Left colon (tissue), 2 donors: ENCODE data around the gene CNRIP1. TPM values are rescaled to one million over a fixed set of nuclear protein-coding genes. Genes with fewer than 3 reads are reported as not detected.
"Not testable (repeated sequence)": the region's sequence is repeated elsewhere in the genome, so short reads cannot be mapped to it uniquely, and the experiment has no call there.

Source experiments
- ATAC-seq: fragments of 200-7000 bp; cut with Tn5 transposase; one replicate; pipeline ENCODE4 v1.9.1; 2020; ENCODE audit warnings: mild to moderate bottlenecking, moderate library complexity
- DNase-seq, 2 donors: peaks; one replicate each; pipeline ENCODE4 v3.0.0-alpha.2; 2020
- intact Hi-C, 2 donors: fragments of 100-400 bp; cut with DNase I in 1 of 2; cut with micrococcal nuclease in 1 of 2; formaldehyde crosslinking; loops; one replicate each; pipeline versions ENCODE4 v1.11.2 to v1.14.0; 2022; cut with DNase I, micrococcal nuclease
- total RNA-seq, 2 donors: library from RNA; stranded (reverse); fragmentation: NEBNext Ultra II Directional; extraction: Animal tissue kit (Norgen Biotek cat#: 25700); gene quantifications; one replicate each; pipeline ENCODE4 v1.2.1, GENCODE V29; 2021
- donor health status: DM: no; HTN: no; CAD: no.
- donor health status: DM: yes; HTN: yes; CAD: no.

The CNRIP1 gene
- total RNA-seq, 2 donors from 2014 or later, result 3.1 to 8.0 TPM

DNA sequence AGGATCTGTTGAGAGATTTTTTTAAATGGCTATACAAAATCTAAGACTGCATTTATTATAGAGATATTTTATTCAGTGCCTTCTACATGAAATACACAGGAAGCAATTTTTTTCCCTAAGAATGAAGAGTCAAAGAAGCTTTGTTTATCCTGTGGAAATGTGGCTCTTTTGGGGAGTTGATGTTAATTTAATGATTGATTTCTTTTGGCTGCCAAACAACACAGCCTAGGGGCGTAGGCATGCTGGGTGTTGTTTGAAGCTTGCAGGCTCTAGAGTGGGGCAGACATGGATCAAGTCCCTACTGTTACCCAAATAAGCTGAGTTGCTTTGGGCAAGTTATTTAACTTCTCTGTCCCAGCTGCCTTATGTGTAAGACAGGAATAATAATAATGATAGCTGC is 24.3 kb upstream of the CNRIP1 start:
- intact Hi-C loops, result no loop called here
- ATAC-seq, result no peak
- DNase-seq, result no peak

DNA sequence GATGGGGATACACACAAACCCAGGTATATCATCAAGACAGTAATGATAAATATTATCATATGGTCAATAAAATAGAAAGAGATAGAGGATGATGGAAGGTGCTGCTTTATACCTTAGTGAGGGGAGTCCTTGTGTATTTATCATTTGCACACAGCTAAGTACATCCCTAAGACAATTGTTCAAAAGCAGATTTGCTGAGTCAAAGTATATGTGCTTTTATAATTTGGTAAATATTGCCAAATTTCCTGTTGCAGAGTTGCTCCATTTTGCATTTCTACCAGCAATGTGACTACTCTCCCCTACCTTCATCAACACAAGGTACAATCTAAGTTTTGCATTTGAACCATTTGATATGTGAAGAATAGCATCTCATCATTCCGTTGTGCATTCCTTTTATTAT is 22.7 kb upstream of the CNRIP1 start:
- intact Hi-C loops, result no loop called here
- no peak for ATAC-seq
- DNase-seq, result no peak

DNA sequence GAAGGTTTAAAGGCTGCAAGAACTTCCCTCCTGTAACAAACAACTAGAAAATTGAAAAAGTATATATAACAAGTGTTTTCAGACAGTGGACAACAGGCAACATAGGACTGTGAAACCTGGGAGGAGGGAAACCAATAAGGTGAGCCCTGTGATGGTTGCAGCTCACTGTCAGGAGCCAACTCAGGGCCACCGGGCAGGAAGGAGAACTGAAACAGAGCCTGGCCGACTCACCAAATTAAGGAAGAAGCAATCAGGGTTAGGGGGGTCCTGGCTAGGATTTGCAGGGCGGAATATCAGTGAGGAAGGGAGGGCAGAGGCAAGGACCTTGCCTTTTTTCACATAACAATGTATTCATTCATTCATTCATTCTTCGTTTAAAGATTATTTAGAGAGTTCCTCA is 21.8 kb upstream of the CNRIP1 start:
- intact Hi-C loops, result no loop called here
- no peak for DNase-seq
- no peak for ATAC-seq

DNA sequence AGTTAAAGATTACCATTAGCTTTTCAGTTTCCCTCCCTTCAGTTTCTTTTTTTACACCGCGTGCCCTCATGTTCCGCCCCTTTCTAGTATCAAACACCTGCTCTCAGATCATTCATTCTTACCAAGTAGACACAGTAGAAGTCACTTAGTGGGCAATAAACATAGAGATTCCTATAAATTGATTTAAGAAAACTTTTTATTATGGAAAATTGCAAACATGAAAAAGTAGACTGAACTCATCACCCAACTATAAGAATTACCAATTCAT is 21.2 kb upstream of the CNRIP1 start:
- ATAC-seq (no peak), DNase-seq (no peak)
- intact Hi-C loops, result no loop called here

DNA sequence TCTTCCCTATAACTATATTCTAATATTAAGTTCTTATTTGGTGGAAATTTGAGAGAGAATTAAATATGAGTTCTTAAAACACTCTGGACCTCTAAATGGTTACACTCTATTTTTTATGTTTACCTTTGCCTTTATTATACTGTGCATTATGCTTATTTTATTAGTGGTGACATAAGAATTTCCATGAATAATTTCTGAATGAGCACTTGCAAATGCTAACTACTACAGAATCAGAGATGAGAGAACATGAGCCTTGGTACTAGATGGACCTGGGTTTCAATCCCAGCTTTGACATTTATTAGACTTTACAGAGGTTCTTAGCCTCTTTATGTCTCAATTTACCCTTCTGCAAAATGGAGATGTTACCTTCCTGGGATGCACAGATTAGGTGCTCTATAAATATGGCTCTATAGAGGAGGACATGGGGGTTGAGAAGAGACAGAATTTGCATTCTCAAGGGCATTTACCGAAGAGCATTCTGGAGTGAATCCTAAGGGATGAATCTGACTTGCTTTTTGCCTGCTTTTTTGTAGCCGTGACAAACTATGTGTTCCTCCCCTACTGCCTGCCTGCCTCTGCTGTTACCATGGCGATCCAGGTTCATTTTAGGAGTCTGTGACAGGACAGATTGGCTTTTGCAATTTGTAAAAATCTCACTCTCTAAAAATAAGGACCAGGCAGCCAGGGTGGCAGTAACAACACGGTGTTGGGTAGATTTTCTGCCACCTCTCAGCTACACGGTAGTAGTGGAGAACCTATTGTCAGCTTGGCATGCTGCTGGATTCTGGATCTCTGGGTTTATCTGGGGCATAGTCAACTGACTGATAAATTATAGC is 20.7 kb upstream of the CNRIP1 start:
- intact Hi-C loops, result no loop called here
- ATAC-seq (no peak), DNase-seq (no peak)

GRCh38 chr2:68336192-68336591 is 16.4 kb upstream of the CNRIP1 start:
- DNase-seq (no peak), ATAC-seq (no peak)
- intact Hi-C loops, result no loop called here

DNA sequence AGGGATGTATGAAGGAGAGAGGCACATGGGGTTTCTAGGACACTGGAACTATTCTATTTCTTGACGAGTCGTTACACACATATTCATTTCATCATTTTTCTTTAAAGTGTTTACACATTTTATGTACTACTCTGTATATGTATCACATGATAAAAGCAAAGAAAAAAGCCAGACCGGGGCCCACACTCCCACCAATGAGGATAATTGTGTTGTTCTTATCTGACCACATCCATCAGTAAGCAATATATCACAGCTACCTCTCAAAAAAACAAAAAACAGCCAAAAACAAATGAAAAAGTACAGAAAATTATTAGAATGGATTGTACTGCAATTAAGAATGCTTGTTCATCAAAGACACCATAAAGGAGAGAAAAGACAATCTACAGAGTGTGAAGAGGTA is 14.2 kb upstream of the CNRIP1 start:
- DNase-seq, result no peak
- no peak for ATAC-seq
- intact Hi-C loops, result no loop called here

DNA sequence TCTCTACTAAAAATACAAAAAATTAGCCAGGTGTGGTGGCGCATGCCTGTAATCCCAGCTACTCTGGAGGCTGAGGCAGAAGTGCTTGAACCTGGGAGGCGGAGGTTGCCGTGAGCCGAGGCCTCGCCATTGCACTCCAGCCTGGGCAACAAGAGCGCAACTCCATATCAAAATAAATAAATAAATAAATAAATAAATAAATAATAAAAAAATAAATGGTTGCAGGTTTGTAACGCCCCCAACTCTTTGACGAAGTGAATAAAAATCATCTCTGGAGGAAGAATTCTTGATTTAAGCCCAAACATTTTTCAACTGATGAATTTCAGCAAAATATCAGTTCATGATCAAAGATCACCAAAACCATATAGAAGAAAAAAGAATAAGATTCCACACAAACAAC is 13.3 kb upstream of the CNRIP1 start:
- no peak for ATAC-seq
- no peak for DNase-seq
- intact Hi-C loops, result no loop called here

DNA sequence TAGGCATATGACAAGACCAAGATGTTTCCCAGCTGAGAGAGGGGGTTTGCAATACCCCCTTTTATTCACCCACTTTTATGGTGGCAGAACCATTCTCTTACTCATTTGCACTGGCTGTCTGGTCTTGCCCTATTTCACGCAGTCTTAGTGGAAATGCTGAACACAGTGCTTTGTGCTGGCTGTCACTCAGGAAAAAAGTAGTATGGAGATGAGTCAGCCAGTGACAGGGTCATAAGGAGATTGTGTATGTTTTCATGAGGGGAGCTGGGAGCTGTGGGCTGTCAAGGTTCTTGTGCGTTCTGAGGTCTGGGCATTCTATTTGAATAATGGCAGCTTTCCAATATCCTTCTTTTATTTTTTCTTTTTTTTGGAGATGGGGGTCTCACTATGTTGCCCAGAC is 10.9 kb upstream of the CNRIP1 start:
- no peak for ATAC-seq
- intact Hi-C loops, result no loop called here
- DNase-seq, result no peak

- intact Hi-C loops, result no loop called here
- no peak for ATAC-seq
Measured at GRCh38 chr2:68328901-68329300, 9.2 kb upstream of the CNRIP1 start.

GRCh38 chr2:68325056-68325455 is 5.3 kb upstream of the CNRIP1 start:
- no peak for DNase-seq
- ATAC-seq, result no peak
- intact Hi-C loops, result no loop called here

More at GRCh38 chr2:68328901-68329300, 9.2 kb upstream of the CNRIP1 start:
- DNase-seq, result no peak

- no peak for DNase-seq
- intact Hi-C loops, result no loop called here
- ATAC-seq, result no peak
Measured at GRCh38 chr2:68320118-68320641, 431 bp upstream of the CNRIP1 start.

DNA sequence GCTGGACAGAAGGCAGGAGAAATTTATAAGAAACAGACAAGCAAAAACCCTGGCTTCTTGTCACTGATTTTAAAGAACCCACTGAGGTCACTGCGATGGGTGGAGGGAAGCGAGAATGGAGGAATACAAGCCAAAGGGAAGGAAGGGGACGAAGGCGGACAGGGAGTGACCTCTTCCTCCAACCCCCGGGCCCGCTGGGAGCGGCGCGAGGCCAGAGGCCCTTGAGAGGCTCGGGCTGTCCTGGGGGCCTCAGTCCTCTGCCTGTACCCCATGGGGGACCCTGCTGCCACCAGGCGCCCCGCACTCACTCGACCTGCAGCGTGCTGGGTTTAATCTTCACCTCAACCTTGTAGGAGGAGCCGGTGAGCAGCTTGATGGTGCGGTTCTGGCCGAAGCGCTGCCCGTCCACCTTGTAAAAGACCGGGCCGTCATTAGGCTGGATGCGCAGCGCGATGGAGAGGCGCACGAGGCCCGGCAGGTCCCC is 793 bp downstream of the CNRIP1 start:
- ATAC-seq (no peak), DNase-seq (peak in 1 of 2 donors; percentile 14)
- intact Hi-C loops, result no loop called here

GRCh38 chr2:68317971-68318913 is 1.5 kb downstream of the CNRIP1 start:
- no peak for ATAC-seq
- no peak for DNase-seq
- intact Hi-C loops, result no loop called here

DNA sequence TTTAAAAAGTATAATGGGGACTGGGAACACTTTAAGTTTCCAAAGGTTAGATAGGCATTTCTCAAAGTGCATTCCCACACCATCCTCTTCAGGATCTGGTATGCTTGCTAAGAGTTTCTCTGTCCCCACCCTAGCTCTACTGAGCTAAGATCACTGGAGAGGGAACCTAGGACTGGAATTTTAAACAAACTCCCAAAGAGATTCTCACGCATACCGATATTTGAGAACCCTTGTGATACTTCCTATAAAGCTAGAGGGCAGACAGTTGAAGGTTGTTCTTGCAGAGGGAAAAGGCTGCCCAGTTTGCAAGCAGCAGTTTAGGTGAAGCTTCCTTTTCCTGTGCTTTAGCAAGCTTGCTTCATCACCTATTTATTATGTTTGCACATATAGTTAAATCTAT is 3.6 kb downstream of the CNRIP1 start:
- intact Hi-C loops, result no loop called here
- ATAC-seq (no peak), DNase-seq (no peak)

- intact Hi-C loops, result no loop called here
- no peak for DNase-seq
- ATAC-seq, result no peak
Measured at GRCh38 chr2:68311033-68311432, 8.7 kb downstream of the CNRIP1 start.

- intact Hi-C loops, result no loop called here
- no peak for DNase-seq
- no peak for ATAC-seq
Measured at GRCh38 chr2:68309426-68309825, 10.3 kb downstream of the CNRIP1 start.

DNA sequence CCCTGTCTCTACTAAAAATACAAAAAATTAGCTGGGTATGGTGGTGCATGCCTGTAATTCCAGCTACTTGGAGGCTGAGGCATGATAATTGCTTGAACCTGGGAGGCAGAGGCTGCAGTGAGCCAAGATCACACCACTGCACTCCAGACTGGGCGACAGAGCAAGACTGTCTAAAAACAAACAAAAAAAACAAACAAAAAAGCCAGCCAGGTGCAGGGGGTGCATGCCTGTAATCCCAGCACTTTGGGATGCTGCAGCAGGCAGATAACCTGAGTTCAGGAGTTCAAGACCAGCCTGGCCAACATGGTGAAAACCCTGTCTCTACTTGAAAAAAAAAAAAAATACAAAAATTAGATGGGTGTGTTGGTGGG is 15.9 kb downstream of the CNRIP1 start:
- DNase-seq, ATAC-seq, intact Hi-C loops: not testable (repeated sequence)

DNA sequence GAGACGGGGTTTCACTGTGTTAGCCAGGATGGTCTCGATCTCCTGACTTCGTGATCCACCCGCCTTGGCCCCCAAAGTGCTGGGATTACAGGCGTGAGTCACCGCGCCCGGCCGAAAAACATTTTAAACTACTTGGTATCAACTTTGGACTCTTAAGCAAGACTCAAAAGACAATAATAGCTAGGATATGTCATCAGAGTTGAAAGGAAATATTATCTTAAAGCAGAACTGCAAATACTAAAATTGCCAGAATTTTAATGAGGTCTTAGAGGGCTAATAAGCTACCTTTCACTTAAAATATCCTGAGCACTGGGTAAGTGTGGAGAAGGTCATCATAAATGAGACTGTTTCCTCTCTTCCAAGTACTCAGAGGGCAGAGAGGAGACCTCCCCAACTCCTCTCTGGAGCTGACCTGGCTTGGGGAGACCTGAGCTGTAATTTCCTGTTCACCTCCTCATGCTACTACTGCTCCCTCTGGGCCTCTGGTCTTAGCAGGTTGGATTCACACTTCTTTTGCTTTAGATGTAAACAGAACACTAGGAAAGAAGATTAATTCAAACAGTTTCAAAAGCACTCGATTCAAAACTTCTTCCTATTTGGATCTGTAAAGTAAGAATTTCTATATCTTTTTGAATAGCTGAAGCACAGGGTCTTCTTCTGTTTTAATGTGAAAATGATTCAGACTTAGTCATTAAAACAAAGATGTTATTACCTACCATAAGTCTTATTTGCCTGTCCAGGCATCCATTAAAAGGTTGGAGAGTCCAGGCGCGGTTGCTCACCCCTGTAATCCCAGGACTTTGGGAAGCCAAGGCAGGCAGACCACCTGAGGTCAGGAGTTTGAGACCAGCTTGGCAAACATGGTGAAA is 16.5 kb downstream of the CNRIP1 start:
- ATAC-seq, result no peak
- no peak for DNase-seq

More for the DNA sequence above, 16.5 kb downstream of the CNRIP1 start:
- intact Hi-C loops, result no loop called here
